HT-29 (cell line): ENCODE measurements around the gene ADAP1. TPM values are rescaled to one million over a fixed set of nuclear protein-coding genes. Genes with fewer than 3 reads are reported as not detected.
A peak's percentile ranks its signal among the peaks of the same experiment; 100 is the strongest.
"Not testable (repeated sequence)": the region's sequence is repeated elsewhere in the genome, so short reads cannot be mapped to it uniquely, and the experiment has no call there.

Experiments
- DNase-seq: peaks from one replicate; pipeline ENCODE4 v3.0.0-alpha.2; 2015; ENCODE audit warnings: low spot score
- total RNA-seq: library from RNA; depleted of rRNA; stranded (reverse); fragments of >200 nt; shearing (Covaris generic); gene quantifications from 2 replicates; pipeline ENCODE4 v1.2.3, GENCODE V29; 2014

The ADAP1 gene
- total RNA-seq, 1 experiment from 2014 or later: 538 TPM

DNA sequence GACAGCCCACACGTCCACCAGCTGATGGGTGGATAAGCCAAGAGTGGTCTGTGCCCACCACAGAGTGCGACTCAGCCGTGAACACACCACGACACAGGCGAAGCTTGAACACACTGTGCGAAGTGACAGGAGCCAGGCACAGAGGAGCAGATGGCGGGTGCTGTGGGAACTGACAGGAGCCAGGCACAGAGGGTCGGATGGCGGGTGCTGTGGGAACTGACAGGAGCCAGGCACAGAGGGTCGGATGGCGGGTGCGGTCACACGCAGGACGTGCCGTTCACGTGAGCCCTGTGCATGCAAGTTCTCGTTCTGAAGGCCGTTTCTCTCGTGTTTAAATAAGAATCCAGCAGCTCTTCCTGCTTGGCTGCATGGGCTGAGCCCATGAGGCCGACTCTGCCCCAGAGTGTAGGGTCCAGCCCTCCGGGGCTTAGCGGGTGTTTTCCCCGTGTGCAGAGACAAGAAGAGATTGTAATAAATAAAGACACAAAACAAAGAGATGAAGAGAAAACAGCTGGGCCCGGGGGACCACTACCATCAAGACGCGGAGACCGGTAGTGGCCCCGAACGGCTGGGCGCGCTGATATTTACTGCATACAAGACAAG is 5.9 kb upstream of the ADAP1 start:
- no peak for DNase-seq

DNA sequence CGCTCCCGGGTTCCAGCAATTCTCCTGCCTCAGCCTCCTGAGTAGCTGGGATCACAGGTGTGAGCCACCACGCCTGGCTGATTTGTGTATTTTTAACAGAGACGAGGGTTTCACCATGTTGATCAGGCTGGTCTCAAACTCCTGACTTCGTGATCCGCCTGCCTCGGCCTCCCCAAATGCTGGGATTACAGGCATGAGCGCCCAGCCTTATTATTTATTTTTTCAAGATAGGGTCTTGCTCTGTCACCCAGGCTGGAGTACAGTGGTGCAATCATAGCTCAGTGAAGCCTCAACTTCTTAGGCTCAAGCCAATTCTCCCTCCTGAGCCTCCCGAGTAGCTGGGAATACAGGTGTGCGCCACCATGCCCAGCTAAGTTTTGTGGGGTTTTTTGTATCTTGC is 5.3 kb upstream of the ADAP1 start:
- not testable (repeated sequence) for DNase-seq

DNA sequence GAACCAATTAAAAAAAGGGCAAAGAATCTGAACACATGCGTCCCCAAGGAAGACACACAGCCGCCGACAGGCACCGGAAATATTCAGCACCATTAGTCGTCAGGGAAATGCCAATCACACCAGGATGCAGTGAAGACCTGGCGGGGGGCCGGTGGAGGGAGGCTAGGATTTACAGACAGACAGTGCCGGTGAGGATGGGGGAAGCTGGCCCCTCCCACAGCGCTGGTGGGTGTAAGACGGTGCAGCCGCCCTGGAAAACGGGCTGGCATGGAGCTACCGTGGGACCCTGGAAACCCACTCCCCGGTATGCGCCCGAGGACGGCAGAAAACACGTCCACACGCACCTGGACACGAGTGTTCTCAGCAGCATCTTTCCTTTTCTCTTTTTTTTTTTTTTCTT is 4.8 kb upstream of the ADAP1 start:
- DNase-seq: no peak

DNA sequence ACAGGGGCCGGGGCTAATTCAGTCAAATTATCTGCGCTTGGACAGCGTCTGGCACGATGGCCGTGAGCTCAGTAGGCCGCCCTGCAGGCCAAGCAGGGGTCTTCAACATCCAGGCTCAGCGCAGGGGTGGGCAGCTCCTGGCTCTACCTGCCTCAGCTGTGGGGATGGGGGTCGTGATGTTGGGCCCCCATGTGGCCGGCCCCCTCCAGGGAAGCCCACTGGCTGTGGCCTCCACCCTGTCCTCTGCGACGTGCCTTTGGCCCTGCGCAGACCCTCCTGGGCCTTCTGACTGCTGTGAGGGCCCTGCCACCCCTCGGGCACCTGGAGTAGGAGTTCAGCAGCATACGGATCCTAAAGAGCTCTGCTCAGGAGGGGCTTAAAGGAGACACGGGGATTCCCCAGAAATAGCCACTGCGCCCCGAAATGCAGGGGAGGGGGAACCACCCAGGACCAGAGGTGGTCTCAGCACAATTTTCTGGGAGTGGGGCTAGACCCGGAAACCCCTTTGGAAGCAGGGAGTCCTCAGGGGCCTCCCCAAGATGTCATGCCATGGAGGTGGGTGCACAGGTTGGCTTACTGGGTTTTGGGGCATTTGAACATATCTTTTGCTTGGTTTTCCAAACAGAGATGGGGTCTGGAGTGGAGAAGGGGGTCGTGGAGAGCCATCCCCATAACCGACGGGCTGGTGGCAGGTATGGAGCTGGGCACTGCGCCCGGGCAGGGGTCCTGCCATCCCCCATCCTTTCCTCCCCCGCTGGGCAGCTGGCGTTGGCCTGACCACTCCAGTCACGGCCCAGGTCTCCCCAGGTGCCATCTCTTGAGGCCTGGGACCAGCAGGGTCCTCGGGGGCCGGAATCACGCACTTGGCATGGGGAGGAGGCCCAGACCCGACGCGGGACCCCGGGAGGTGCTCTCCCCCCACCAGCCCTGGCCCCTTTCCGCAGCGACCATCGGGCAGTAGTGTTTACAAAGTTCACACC is 4.0 kb upstream of the ADAP1 start:
- DNase-seq: no peak

DNA sequence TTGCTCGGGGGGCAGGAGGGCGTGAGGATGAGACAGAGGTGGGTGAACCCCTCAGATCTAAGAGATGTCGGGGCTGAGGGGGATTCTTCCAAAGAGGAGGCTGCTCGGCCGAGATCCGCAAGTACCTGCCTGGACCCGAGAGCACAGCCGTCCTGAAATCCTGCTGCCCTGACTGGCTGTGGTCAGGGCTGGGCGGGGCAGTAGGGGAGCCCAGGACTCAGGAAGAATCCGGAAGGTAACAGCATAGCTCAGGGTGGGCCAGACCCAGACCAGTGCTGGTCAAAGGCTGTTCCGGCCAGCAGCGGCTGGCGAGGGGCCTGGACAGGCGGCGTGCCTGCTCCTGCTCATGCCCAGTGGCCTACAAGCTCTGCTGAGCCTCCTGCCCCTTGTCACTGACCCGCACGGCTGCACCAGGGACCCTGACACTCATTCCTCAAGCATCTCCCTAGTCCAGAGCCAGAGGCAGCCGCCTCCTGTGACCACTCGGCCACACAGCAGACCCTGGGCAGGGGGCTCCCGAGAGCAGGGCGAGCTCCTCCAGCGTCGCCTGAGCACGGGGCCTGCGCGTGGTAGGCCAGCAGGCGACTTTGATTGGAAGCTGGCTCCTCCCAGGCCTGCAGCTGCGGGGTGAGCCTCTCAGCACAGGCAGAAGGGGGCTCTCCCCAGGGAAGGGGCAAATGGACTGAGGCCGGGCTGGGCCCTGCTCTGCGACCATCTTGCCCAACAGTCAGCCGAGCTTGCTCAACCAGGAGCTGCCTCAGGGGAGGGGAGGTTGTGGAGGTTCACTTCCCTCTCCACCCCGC is 3.1 kb upstream of the ADAP1 start:
- DNase-seq: peak; percentile 89

DNA sequence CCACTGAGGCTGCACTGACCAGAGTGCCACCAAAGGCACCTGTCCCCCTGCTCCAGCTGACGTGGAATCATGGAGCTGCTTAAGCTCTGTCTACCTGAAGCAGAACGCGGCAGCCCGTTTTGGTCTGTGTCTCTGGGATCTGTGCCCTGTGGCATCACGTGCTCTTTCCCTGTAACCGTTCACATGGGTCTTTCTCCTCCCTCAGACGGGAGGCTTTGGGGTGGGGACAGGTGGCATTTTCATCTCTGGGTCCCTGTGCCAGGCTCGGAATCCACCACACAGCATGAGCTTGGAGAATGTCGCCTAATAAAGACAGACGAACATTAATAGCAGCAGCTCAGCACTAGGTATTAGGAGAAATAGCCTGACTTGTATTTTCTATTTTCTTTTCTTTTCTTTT is 1.6 kb upstream of the ADAP1 start:
- no peak for DNase-seq

DNA sequence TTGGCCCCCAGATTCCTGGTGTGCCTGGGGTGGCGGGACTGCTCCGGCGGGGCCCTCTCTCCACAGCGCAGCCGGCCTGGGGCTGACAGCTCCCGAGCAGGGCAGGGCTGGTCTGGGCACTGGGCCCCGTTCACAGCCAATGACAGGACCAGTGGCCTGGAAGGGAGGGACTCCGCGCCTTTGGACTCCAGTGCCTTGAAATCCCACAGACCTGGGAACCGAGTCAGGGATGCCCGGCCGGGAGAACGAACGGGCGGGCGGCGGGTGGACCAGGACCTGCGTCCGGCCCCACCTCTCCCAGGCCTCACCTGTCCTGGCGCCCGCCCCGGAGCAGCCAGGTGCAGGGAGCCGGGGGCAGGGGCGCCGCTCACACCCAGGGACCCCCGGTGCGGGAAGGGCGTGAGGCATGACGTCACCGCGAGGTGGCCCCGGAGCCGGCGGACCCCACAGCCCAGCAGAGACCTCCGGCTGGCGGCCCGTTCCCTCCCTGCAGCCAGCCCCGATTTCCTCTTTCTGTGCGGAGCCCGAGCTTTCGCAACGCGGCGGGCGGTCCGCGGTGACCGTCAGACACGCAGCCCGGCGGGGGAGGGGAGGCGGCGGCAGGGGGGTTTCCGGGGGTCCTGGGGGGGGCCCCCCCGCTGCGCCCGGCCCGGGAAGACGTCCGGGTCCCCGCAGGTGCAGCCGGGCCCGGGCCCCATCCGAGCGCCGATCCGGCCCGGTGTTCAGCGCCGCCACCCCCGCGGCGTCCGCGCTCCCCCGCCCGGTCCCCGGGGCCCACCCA is 743 bp downstream of the ADAP1 start:
- DNase-seq: peak; percentile 93

DNA sequence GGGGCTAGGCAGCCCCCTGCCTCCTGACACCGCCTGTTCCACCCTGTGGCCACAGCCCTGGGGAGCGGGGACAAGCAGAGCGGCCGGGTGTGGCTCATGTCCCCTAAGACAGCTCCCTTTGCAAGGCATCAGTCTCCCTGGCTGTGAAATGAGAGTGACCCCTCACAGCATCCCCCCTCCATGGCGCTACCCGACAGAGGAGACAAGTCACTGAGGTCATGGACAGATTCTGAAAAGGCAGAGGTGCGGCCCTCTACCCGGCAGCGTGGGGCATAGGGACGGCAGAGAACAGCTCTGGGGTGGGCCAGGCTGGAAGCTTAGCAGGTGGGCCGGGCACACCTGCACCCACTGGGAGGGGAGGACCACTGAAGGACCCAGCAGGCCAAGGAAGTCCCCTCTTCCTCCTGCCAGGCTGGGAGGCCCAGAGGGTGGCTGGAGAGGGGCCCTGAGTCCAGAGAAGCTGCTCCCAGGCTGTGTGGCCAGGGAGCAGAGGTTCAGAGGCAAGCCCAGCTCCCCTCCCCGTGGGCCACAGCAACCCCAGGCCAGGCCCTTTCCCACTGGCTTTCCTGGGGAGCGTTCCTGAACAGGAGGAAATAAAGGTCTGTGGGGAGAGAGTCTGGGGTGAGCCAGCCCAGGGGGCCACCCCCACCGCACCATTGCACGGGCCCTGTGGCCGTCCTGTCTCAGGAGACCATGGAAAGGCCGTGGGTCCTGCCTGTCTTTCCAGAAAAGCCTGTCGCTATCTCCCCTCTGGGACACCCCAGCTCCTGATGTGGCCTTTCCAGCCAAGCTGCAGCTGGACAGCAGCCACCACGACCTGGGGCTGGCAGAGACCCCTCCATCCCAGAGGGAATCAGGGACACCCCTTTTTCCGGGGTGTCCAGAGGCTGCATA is 1.7 kb downstream of the ADAP1 start:
- peak; percentile 55 for DNase-seq

DNA sequence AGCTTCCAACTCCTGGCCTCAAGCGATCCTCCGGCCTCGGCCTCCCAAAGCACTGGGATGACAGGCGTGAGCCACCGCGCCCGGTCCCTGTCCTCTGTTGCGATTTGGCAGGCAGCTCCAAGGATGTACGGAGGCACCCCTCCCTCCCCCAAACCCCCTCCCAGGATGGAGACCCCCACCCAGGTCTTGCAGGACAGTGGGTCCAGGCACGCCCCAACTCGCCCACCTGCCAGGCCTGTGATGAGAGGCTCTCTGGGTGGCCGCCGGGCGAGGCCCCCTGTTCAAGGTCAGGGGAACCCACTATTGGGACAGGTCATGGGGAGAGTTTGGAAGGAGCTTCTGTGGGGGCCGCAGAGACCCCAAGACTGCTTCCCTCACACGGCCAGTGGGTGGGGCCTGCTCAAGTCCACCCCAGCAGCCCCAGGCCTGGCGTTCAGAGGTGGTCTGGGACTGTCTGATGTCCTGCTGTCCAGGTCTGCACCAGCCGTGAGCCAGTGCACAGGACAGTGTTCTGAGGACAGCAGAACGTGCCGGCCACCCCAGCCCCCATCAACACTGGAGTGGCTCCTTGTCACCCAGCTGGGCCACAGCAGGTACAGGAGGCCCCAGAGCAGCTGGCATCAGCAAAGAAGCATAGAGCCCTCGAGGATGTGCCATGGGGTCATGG is 2.5 kb downstream of the ADAP1 start:
- DNase-seq: no peak

DNA sequence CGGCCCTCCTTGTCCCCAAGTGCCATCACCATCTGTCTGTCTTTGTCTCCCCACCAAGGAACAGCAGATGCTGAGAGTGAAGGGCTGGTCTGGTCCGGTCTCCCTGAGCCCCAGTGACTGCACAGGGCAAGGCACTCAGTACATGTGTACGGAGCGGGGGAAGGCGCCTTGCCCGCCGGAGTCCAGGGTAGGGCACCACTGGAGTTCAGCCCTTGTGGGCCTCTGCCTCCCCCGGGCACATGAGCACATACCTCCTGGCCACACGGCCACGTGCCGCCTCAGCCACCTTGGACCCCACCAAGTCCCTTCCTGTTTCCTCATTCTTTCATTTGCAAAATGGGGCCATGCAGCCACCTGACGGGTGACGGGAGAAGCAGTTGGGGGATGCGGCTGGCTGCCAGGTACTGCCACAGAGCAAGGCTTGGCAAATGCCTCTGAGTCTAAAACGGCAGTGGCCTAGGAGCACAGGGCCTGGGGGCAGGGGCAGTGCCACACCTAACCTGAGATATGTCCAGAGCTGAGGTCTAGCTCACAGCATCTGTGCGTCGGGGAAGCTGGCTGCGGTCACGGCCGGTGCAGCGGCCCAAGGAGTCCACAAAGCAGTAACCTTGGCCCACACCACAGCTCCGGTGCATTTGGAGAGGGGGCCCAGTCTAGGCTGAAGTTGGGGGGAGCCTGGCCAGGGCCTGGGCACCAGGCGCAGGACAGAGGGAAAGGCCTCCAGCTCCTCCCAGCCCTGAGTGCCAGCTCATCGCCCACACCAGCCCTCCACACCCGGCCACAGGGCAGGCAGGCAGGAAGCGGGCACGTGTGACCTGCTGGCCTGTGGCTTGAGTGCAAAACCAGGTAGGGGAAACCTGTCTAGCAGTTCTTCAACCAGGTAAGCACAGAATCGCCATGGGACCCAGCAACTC is 5.2 kb downstream of the ADAP1 start:
- DNase-seq: peak; percentile 88

DNA sequence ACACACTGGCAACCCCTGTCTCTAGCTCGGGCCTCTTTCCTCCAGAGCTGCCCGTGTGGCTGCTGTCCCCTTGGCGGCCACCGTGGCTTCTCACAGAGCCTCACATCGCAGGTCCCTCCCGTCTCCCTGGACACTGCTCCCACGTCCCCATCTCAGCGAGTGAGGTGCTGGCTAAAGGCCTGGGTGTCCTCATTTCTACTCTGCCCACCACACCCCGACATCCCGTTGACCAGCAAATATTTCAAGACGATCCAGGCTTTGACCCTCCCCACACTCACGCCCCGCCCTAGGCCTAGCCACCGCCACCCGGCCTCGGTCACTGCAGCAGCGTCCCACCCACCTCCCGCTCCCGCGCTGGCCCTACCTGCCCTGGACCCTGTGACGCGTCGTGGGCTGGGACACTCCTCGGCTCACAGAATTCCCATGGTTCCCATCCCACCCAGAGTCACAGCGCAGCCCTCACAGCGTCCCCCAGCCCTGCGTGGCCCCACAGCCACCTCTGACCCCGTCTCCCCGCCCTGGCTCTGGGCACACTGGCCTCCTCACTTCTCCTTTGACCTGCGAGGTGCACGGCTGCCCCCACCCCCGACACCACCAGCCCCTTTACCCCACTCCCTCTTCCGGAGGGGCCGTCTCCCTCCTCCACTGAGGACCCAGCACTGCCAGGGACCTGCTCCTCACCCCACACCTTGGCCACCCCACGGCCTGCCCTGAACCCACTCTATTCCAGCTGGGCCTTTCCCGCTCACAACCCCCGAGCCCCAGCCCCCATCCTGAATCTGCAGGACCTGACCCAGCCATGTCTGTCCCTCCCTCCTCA is 6.9 kb downstream of the ADAP1 start:
- DNase-seq: peak; percentile 43

DNA sequence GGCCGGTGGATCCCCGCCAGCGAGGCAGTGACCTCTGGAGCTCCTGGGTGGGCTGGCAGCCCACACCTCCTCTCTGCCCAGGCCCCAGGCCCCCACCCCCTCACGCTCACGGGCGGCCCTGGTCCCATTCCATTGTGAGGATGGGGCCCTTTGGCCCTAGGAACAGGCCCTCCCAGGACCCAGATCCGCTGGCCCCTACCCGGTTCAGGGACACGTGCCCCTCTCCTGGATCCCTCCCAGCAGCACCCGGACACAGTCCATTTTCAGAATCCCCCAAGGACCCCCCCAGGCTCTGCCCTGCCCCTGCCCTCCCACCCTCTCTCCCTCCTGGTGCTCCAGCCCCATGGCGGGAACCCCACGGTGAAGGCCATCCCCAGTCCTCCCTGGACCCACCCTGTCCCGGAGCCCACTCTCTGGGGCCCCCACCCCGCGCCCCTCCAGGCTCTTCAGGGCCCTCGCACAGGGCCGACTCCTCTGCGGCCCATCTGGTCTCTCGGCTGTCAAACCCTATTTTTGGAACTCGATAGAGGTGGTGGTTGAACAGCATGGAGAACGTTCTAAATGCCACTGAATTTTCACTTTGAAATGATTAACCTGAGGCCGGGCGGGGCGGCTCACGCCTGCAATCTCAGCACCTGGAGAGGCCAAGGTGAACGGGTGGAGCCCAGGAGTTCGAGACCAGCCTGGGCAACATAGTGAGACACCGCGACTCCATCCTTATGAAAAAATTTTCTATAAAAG is 8.1 kb downstream of the ADAP1 start:
- DNase-seq: peak; percentile 87

DNA sequence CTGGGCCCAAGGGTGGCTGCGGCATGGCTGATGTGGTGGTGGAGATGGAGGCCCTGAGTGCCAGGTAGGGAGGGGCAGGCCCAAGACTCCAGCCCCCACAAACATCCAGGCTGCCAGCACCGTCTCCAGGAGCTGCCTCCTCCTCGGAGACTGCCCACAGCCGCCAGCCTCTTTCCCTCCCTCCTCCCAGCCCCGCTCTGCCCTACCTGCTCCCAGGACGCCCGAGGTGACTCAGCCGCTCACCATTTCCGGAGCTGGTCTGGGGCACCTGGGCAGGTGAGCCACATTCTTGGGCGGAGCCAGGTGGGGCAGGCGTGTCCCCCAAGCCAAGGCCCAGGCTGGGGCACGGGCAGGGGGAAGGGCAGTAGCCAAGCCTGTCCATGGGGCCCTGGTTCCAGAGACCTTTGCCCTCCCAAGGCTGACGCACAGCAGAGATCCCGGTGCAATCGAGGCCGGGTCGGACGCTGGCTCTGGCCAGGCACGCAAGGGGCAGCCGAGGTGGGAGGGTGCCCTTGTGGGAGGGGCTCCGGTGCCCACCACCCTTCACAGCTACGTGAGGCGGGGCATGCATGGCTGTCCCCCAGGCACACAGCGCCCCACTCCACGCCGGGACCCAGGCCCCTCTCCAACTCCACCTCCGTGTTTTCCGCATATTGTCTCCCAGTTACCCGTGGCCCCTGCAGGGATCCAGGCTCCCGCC is 8.8 kb downstream of the ADAP1 start:
- DNase-seq: peak; percentile 100

DNA sequence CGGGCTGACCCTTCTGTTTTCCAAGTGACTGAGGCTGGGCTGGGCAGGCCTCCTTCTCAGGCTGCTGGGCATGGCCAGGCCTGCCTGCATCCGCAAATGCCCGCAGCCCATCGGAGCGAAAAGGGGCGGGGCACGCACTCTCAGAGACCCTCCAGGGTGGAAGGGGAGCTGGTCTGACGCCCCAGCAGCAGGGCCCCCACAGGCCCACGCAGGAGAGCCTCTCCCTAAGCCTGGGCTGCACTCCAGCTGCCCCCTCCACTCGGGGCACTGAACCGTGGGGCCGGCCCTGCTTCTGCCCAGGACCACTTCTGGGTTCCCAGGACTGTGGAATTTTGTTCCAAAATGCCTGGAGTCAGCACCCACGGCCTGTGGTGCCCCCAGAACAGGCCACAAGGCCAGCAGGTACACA is 9.3 kb downstream of the ADAP1 start:
- no peak for DNase-seq

DNA sequence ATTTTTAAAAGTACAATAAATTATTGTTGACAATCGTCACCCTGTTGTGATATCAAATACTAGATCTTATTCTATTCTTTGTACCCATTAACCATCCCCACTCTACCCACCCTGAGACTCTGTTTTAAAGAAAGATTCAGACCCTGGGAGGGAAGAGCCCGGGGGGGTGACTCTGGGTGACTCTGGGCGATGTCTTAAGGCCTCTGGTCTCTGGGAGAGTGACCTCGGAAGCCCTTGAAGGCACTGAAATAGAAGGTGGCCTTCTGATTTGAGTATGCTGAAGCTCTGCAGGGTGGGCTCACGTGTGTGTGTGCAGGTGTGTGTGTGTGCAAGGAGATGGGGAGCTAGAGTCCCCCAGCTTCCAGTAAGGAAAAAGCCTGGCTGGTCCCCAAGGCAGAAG is 9.7 kb downstream of the ADAP1 start:
- DNase-seq: peak; percentile 41

DNA sequence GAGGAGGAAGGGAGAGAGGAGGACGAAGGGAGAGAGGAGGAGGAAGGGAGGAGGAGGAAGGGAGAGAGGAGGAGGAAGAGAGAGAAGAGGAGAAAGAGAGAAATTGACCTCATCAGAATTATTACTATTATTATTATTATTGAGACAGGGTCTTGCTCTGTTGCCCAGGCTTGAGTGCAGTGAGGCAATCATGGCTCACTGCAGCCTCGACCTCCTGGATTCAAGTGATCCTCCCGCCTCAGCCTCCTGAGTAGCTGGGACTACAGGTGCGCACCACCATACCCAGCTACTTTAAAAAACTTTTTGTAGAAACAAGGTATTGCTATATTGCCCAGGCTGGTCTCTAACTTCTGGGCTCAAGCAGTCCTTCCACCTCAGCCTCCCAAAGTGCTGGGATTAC is 10.7 kb downstream of the ADAP1 start:
- DNase-seq: not testable (repeated sequence)
